Stimulated activated CD4-positive, alpha-beta T cell treated with anti-CD3 and anti-CD28 coated beads, TNF-alpha, amount 100 ng/mL, for 24 hours (primary cell): ENCODE results near the gene OR5B2.
"Not testable (repeated sequence)": the region's sequence is repeated elsewhere in the genome, so short reads cannot be mapped to it uniquely, and the experiment has no call there.

Experiments used
- DNase-seq, 3 experiments: peaks; one replicate each; pipeline ENCODE4 v3.0.0-alpha.2; 2020; ENCODE audit warnings: low read depth in 3 of 3

OR5B2 gene

DNA sequence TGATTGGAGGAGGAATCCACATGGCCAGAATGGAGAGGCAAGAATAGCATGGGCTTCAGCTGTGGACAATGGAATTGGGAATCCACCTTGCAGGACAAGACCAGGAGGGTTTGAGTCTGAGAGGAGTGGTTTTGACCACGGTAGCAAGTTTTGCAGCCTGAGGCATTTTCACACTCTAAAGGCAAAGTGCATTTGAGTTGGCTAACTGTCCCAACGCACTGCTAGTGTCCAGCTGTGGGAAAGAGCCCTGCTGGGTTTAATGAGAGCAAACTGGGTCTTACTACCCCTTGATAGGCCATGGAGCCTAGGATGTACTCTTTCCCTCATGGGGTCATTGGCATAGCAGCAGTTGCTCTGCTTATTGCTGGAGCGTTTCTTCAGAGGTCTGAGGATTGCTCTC is at the start of gene OR5B2:
TSS of gene OR5B2 (minus strand) at position 101 of the 400 bp plus-strand sequence. CDS start 4,860 bp downstream, outside the sequence.
- DNase-seq, result no peak

DNA sequence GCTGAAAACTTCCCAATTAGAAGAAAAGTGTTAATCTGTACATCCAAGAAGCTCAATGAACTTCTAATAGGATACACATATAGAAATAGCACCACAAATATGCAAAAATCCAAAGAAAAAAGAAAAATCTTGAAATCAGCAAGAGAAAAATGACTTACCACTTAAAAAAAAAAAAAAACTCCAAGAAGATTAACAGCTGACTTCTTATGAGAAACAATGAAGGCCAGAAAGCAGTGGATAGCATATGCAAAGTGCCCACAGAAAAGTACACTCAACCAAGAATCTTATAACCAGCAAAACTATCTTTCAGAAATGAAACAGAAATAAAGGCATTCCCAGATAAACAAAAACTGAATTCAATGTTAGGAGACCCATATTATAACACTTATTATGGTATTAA is 44.0 kb upstream of the OR5B2 start:
- no peak for DNase-seq

DNA sequence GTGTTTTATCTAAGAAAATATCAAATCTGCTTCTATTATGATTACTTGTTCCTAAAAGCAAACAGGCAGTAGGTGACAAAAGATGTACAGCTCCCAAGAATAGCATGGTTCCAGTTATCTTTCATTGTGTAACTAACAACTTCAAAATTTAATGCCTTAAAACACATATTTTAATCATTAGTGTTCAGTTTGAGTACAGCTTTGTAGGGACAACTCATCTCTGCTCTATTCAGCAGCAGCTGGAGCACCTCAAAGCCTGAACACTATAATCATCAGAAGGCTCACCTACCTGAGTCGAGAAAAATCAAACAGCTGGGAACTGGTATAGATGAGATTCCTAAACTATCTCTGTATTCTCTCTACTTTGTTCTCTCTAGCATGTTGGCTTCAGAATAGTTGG is 38.4 kb upstream of the OR5B2 start:
- no peak for DNase-seq

DNA sequence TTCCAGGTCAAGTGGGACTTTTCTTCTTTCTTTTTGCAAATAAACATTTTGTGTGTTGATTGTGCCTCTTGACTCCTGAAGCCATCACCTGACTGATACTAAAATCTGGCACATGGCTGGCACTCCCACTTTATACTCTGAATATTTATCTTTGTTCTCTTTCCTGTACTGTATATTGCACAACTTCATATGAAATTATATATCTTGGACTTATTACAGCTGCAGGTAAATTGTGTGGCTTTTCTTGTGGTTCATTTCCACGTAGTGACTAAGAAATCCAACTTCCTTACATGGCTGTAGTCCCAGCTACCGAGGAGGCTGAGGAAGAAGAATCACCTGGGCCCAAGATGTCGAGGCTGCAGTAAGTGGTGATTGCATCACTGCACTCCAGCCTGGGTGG is 37.8 kb upstream of the OR5B2 start:
- no peak for DNase-seq

DNA sequence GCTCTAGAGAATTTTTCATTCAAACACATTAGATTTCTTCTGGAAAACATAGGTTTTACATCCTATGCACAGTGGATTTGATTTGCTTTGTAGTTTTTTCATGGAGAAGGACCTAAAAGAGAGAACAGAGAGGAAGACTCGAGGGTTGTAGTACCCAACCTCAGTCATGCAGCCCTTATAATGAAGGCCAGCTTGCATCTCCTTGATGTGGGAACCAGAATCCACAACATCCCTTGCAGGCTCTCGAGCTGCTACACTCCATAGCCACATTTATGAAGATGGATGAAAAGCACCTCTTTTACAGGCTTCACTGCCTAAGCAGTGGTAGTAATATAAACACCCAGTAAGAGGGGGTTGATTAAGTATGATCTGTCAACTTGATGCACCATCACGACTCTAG is 23.7 kb upstream of the OR5B2 start:
- no peak for DNase-seq

DNA sequence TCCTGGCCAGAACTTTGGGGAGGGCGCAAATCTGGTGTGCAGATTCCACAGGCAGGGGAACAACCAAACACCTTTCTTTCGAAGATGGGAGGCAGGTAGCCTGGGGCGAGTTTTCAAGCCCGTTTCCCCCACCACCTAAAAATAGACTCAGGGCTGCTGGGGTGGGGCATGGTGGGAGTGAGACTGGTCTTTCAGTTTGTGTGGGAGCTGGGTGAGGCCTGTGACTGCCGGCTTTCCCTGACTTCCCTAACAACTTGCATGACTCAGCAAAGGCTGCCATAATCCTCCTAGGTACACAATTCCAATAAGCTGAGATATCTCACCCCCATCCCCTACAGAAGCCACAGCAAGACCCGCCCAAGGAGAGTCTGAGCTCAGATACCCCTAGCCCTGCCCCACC is 18.4 kb upstream of the OR5B2 start:
- DNase-seq, result no peak

DNA sequence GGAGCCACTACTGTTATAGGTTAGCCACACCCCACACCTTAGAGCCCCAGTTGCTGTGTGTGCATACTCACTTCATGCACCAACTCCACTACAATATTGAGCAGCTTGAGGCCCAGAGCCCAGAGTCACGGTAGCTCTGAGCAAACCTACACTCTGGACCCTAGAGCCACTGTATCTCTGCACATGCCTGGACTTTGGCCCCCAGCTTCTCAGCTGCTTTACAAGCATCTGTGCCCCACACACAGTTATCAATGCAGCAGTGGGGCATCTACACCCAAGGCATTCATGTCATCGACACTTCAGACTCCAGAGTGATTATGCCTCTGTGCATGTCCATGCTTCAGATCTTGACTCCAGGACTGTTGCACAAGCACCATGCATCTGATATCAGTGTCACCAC is 16.4 kb upstream of the OR5B2 start:
- no peak for DNase-seq

DNA sequence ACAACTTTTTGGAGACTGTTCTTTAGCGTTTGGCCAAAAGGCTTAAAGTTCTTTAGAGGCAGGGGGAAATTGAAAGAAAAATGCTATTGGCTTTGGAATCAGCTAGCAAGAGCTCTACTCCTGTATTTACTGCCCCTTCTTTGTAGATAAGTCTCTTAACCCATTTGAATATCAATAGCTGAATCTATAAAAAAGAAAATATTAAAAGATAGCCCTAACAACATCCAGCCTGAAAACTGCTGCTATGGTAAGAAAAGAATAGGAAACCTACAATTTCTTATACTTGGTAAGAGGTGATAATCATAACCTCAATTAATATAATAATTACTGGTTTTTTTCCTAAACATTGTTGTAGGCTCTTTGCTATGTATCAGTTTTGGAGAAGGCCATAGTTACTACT is 14.2 kb upstream of the OR5B2 start, which contains the start of gene OR5B12:
TSS of gene OR5B12 (minus strand) at position 101 of the 400 bp plus-strand sequence. CDS start 2,085 bp downstream, outside the sequence.
- DNase-seq, result no peak

DNA sequence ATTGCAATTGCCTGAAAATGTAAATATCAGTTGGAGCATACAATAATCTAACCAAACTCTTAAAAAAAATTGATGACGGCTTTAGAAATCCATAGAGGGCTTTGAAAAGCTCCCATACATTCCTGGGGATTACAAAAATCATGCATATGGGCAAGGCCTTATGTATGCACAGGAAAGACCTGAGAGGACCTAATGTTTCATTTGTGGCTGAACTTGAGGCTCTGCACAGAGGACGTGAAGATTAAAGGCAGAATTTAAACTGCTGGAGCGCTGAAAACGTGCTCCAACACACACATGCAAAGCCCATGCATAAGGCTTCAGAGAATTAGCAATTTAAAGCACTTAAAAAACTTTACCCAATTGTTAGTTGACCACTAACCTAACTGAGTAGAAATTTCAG is 10.6 kb upstream of the OR5B2 start:
- DNase-seq, result no peak

DNA sequence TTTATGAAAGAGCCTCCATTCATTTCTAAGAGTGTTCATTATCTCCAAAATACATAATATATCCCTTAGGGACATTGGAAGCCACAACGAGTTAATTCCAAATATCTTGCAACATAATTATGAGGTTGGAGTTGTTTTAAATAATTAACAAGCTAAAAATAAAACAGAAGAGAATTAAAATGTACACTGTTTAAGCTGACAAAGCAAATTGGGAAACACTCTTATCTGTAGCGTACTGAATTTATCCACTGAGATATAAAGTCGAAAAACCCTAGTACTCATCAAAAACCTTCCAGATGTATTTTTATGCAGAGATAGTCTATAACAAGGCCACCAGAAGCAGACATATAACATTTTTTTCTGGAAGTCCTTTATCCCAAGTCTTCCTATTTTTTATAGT is 6.3 kb upstream of the OR5B2 start:
- no peak for DNase-seq

DNA sequence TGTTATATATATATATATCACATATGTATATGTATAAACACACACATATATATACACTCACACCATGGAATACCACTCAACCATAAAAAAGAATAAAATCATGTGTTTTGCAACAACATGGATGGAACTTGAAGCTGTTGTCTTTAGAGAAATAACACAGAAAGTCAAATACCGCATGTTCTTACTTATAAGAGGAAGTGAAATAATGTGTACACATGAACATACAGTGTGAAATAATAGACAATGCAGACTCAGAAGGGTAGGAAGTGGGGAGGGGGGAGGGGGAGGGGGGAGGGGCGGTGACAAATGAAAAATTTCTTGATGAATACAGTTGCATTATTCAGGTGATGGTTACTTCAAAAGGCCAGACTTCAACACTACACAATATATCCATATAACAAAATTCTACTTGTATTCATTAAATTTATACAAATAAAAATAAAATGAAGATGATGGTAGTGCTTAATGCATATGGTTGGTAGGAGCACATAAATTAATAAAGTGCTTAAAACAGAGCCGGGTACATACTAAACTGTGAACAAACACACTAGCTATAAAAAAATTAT is 5.8 kb upstream of the OR5B2 start:
- no peak for DNase-seq

DNA sequence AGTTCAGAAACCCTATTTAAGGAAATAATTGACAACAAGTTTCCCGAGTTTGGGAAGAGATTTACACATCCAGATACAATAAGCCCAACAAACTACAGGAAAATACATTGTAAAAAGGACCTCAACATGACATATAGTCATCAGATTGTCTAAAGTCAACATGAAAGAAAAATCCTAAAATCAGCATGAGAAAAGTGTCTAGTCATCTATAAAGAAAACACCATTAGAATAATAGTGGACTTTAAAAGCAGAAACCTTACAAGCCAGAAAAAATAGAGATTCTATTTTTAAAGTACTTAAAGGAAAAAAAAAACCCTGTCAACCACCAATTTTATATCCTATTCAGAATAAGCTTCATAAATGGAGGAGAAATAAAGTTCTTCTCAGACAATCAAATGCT is 1.4 kb upstream of the OR5B2 start:
- no peak for DNase-seq

DNA sequence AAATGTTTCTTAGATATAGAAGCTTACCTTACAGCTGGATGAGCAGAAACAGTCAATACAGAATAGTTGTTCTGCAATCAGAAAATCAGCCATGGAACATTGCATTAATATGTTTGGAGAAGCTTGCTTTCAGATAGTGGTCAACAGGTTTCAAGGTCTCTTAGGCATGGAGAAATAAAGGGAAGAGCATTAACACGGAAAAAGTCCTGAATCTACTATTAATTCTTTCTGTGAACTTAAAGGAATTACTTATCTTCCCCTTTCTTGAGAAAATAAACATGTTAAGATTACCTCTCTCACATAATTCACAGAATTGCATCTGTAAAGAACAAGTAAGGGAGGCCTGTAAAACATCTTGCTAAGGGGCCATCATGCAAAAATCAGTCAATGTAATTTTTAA is 21.1 kb downstream of the OR5B2 start, which contains the start of gene OR5B3:
TSS of gene OR5B3 (minus strand) at position 101 of the 400 bp plus-strand sequence. CDS start 3,465 bp downstream, outside the sequence.
- no peak for DNase-seq

DNA sequence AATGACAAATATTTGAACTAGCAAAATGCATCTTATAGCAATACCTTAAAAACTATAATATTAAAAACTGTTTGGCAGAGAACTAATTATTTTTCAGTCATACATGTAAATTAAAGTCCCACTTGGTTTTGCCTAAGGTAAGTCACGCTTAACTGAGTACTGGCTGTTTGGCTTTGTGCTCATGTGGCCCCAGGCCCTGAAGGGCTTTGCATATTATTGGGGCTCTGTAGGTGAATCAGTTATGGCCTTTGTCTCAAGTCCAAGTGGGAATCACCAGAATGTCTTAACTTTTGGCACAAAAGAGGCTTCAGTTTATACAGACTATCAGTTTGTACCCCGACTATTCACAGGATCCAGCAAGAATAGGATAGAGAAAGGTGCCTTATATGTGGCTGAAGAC is 28.3 kb downstream of the OR5B2 start:
- not testable (repeated sequence) for DNase-seq

DNA sequence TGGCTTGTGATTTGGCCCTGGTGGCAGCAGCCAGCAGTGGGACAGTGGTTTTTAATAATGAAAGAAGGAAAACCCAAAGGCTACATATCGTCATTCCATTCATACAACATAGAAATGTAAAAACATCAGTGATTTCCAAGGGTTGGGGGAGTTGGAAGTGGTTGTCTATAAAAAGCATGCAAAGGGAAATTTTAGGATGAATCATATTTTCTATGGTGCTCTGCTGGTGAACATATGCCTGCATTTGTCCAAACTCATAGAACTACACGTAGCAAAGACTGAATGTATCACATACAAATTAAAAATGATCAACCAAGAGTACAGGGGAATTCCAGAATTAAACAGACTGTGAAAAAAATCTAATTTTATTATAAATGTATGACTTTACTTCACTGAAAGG is 32.3 kb downstream of the OR5B2 start:
- DNase-seq, result no peak

DNA sequence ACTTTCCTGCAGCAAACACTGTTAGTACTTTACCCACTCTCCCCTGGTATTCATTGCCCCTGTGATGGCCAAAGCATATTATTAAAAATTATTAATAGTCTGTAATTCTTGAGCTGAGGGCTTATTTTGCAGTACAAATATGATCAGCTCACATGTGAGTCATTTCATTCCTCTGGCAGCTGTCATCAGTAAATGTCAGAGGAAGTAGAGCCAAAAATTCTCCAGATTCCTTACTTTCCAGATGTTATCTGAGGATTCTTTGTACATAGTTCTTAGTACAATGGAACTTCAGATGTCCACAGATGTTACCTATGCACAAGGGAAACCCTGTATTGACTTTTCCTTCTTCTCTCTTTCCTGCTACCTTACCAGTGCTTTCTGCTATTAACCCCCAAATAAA is 33.7 kb downstream of the OR5B2 start:
- DNase-seq, result no peak

DNA sequence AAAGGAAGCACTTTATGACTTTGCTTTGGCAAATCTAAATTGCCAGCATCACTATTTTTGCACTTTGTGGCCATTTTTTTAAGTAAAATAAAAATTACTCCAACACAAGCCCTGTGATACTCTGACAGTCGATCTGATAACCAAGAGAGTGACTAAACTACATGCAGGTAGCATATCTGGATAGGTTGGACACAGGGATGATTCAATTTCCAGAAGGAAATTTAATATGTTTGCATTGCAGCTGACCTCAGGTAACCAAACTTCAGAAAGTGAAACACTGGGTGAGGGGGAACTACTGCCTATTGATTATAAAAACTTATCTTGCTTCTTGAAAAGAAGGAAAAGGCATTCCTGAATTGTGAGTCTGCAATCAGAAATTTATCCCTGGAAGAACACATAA is 35.2 kb downstream of the OR5B2 start:
- no peak for DNase-seq

DNA sequence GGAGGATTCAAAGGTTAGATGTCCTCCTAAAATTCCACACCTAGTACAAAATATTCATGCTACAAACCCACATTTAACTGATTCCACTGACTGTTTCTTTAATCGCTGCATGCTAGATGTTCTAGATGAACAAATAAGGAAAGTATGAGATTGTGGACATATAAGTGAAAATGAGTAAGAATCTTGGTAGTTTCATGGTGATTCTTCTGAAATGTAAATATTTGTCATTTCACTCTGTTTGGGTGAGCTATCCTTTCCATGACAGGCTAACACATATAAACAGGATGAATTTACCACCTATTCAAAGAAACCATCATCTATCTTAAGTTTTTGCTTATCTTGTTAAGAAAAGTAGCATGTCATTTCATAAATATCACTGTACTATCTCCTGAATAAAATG is 36.0 kb downstream of the OR5B2 start:
- DNase-seq, result no peak

DNA sequence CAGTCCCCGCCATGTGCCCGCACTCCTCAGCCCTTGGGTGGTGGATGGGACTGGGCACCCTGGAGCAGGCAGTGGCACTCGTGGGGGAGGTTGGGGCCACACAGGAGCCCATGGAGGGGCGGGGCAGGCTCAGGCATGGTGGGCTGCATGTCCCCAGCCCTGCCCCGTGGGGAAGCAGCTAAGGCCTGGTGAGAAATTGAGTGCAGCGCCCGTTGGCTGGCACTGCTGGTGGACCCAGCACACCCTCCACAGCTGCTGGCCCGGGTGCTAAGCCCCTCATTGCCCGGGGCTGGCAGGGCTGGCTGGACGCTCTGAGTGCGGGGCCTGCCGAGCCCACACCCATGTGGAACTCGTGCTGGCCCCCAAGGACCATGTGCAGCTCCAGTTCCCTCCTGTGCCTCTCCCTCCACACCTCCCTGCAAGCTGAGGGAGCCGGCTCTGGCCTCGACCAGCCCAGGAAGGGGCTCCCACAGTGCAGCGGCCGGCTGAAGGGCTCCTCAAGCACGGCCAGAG is 37.3 kb downstream of the OR5B2 start:
- DNase-seq, result no peak
